Smooth muscle cell (in vitro differentiated cells): ENCODE data around the gene DPY19L3. TPM values are rescaled to one million over a fixed set of nuclear protein-coding genes. Genes with fewer than 3 reads are reported as not detected.
A peak's percentile ranks its signal among the peaks of the same experiment; 100 is the strongest.
"Not testable (repeated sequence)": the region's sequence is repeated elsewhere in the genome, so short reads cannot be mapped to it uniquely, and the experiment has no call there.

ENCODE experiments used
- DNase-seq: peaks from one replicate; lab custom pipeline; 2025; ENCODE audit not compliant: unreplicated experiment; lab: John Stamatoyannopoulos, UW
- H2AFZ ChIP-seq: fragments of 200-600 bp; sonication (generic); 2 replicates; pipeline ENCODE4 v1.6.0; 2016; ENCODE audit warnings: antibody characterized with exemption, low read depth, mild to moderate bottlenecking
- H3F3A ChIP-seq: fragments of 200-600 bp; sonication (generic); 2 replicates; pipeline ENCODE4 v1.6.0; 2017; ENCODE audit warnings: antibody characterized with exemption, low read depth
- H3K27ac ChIP-seq: fragments of 200-600 bp; sonication (generic); 2 replicates; pipeline ENCODE4 v1.5.1; 2016; ENCODE audit warnings: low read depth, mild to moderate bottlenecking
- H3K27me3 ChIP-seq: fragments of 200-600 bp; sonication (generic); 2 replicates; pipeline ENCODE4 v1.6.1; 2016; ENCODE audit warnings: low read depth, mild to moderate bottlenecking
- H3K36me3 ChIP-seq: fragments of 200-600 bp; sonication (generic); 2 replicates; pipeline ENCODE4 v1.5.1; 2016; ENCODE audit warnings: low read depth
- H3K4me1 ChIP-seq: fragments of 200-600 bp; sonication (generic); 2 replicates; pipeline ENCODE4 v1.5.1; 2016; ENCODE audit warnings: low read depth
- H3K4me2 ChIP-seq: fragments of 200-600 bp; sonication (generic); 2 replicates; pipeline ENCODE4 v1.6.0; 2016; ENCODE audit warnings: mild to moderate bottlenecking
- H3K4me3 ChIP-seq: fragments of 200-600 bp; sonication (generic); 2 replicates; pipeline ENCODE4 v1.5.1; 2016; ENCODE audit warnings: mild to moderate bottlenecking
- H3K79me2 ChIP-seq: fragments of 200-600 bp; sonication (generic); 2 replicates; pipeline ENCODE4 v1.6.0; 2016; ENCODE audit warnings: low read depth, mild to moderate bottlenecking
- H3K9ac ChIP-seq: fragments of 200-600 bp; sonication (generic); 2 replicates; pipeline ENCODE4 v1.6.0; 2016; ENCODE audit warnings: low read depth
- H3K9me3 ChIP-seq: fragments of 200-600 bp; sonication (generic); replicated peaks from 2 replicates; pipeline ENCODE4 v1.5.1; 2016; ENCODE audit warnings: low read depth
- H4K20me1 ChIP-seq: fragments of 200-600 bp; sonication (generic); 2 replicates; pipeline ENCODE4 v1.6.0; 2016; ENCODE audit warnings: low read depth
- WGBS: methylation state at CpG from one replicate; pipeline ENCODE4 v1.1.7; 2016; ENCODE audit warnings: low lambda C conversion rate; 5-methylcytosine and 5-hydroxymethylcytosine counted together
- polyA plus RNA-seq: library from polyadenylated mRNA; unstranded; fragments of >200 nt; fragmentation: Nextera tagmentation; extraction: Ambion mirVana; gene quantifications from 2 replicates; pipeline ENCODE4 v1.2.1, GENCODE V29; 2016
- total RNA-seq: library from RNA; depleted of rRNA; stranded (reverse); fragments of >200 nt; gene quantifications from 2 replicates; pipeline ENCODE4 v1.2.3, GENCODE V29; 2014
- TF ChIP-seq, protein P1 (sequence below): fragments of 200-600 bp; sonication (generic); IDR thresholded peaks from 2 replicates; pipeline ENCODE4 v1.5.1; 2017; ENCODE audit warnings: borderline replicate concordance, mild to moderate bottlenecking, antibody characterized with exemption; ENCODE audit not compliant: insufficient read depth, poor library complexity, severe bottlenecking

Gene DPY19L3
- total and polyA plus RNA-seq, 2 experiments from 2014 or later, result 5.8 to 50.0 TPM

DNA sequence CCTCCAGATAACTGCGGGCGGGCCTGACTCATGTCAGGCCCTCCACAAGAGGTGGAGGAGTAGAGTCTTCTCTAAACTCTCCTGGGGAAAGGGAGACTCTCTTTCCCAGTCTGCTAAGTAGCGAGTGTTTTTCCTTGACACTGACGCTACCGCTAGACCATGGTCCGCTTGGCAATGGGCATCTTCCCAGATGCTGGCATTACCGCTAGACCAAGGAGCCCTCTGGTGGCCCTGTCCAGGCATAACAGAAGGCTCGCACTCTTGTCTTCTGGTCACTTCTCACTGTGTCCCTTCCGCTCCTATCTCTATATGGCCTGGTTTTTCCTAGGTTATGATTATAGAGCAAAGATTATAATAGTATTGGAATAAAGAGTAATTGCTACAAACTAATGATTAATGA lies 28.5 kb upstream of the DPY19L3 start:
- not testable (repeated sequence) for H3K9me3 ChIP-seq, H3K4me1 ChIP-seq, H3K36me3 ChIP-seq, H2AFZ ChIP-seq, H4K20me1 ChIP-seq, H3K4me3 ChIP-seq, H3K79me2 ChIP-seq, DNase-seq, H3K27ac ChIP-seq, H3K4me2 ChIP-seq, H3K27me3 ChIP-seq, H3K9ac ChIP-seq
- 95% methylated on average over 9 of the region's 9 CpGs for WGBS
- TF ChIP-seq, protein P1, sequence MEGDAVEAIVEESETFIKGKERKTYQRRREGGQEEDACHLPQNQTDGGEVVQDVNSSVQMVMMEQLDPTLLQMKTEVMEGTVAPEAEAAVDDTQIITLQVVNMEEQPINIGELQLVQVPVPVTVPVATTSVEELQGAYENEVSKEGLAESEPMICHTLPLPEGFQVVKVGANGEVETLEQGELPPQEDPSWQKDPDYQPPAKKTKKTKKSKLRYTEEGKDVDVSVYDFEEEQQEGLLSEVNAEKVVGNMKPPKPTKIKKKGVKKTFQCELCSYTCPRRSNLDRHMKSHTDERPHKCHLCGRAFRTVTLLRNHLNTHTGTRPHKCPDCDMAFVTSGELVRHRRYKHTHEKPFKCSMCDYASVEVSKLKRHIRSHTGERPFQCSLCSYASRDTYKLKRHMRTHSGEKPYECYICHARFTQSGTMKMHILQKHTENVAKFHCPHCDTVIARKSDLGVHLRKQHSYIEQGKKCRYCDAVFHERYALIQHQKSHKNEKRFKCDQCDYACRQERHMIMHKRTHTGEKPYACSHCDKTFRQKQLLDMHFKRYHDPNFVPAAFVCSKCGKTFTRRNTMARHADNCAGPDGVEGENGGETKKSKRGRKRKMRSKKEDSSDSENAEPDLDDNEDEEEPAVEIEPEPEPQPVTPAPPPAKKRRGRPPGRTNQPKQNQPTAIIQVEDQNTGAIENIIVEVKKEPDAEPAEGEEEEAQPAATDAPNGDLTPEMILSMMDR, result peak; percentile 42
- peaks cover 12% of the 10 kb centered on the region for H3F3A ChIP-seq

DNA sequence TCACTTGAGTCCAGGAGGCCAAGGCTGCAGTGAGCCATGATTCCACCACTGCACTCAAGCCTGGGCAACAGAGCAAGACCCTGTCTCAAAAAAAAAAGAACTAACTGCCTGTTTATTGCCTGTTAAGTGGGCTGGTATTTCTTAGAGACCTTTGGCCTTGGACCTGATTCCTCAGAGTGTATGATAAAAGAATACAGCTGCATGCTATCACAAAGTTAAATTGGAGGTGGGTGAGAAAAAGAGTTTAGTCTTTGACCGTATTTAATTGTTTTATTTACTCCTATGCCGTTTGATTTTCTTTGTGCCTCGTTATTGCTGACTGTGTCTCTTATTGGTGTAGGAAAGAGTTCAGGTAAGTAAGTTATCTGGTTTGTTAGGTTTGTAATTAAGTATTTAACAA lies 25.3 kb upstream of the DPY19L3 start:
- no peak overlapping the region for H2AFZ ChIP-seq
- over 99% methylated on average over 3 of the region's 3 CpGs for WGBS
- no peaks in the 10 kb centered on the region for H3K36me3 ChIP-seq

DNA sequence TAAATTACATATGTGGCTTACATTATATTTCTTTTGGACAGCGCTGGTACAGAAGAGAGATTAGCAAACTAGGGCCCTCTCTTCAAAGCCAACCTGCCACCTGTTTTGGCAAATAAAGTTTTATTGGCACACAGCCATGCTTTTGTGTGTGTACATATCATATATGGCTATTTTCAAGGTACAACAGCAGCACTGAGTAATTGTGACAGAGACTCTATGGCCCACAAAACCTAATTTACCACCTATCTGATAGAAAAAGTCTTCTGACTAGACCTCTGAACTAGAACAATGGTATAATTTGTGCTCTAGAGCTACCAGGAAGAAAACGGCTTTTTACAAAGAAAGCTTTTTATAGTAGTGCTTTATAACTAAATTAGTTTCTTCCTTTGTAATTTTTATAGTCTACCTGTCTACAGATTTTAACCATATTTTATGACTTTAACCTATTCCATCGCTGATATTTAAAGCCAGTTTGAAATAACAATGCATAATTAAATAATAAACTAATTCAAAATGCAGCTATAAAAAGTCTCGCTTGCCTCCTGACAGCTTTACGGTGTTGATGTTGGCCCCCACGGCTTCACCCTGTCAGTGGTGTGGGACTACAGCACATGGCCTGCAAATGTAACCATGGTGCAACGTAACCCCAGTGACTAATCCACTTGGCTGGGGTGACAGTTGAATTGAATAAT lies 17.7 kb upstream of the DPY19L3 start:
- H3K4me3 ChIP-seq, result no peak overlapping the region
- no peaks in the 10 kb centered on the region for H3K36me3 ChIP-seq
- 85% methylated on average over 7 of the region's 7 CpGs for WGBS
- no peaks in the 10 kb centered on the region for H3F3A ChIP-seq
- H3K9ac ChIP-seq, result no peak overlapping the region
- no peaks in the 10 kb centered on the region for H4K20me1 ChIP-seq
- no peaks in the 10 kb centered on the region for H3K9me3 ChIP-seq
- no peaks in the 10 kb centered on the region for H3K27me3 ChIP-seq
- TF ChIP-seq, protein P1, result no peak
- no peak overlapping the region for H3K4me2 ChIP-seq
- H3K27ac ChIP-seq, result no peak overlapping the region
- no peak for DNase-seq
- no peak overlapping the region for H2AFZ ChIP-seq
- H3K4me1 ChIP-seq, result no peaks in the 10 kb centered on the region
- H3K79me2 ChIP-seq, result no peaks in the 10 kb centered on the region

More for the DNA sequence above, 25.3 kb upstream of the DPY19L3 start:
- Histone ChIP-seq H3K27ac (no peak overlapping the region), H3K9me3 (no peaks in the 10 kb centered on the region), H3K9ac (no peak overlapping the region), H3K27me3 (no peaks in the 10 kb centered on the region), H4K20me1 (no peaks in the 10 kb centered on the region), H3F3A (no peaks in the 10 kb centered on the region), H3K4me2 (no peak overlapping the region), H3K4me3 (no peak overlapping the region), H3K79me2 (no peaks in the 10 kb centered on the region), H3K4me1 (no peaks in the 10 kb centered on the region)
- TF ChIP-seq, protein P1, result no peak
- DNase-seq, result no peak

DNA sequence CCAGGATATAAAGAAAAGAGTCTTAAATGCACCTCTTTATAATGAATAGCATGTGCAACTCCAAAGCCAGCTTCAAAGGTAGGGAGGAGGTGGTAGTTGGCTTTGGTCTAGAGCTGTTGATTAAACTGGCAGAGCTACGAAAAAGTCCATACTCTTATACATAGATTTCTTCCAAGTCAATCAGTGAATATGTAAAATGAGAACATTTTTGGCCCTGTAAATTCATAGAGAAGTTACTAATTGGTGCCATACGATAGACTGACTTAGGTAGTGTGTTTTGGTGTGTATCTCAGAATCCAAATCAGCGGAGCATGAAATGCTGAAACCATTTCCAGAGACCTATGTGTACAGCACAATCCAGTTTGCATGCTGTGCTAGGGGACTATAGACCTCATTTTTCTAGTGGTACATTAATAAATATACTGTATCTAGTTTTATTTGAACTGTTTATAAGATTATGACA lies 17.1 kb upstream of the DPY19L3 start:
- no peak overlapping the region for H3K4me2 ChIP-seq
- WGBS, result 97% methylated on average over 3 of the region's 3 CpGs
- no peak overlapping the region for H2AFZ ChIP-seq
- no peaks in the 10 kb centered on the region for H3F3A ChIP-seq
- no peaks in the 10 kb centered on the region for H3K36me3 ChIP-seq
- H4K20me1 ChIP-seq, result no peaks in the 10 kb centered on the region
- H3K27ac ChIP-seq, result no peak overlapping the region
- H3K9me3 ChIP-seq, result no peaks in the 10 kb centered on the region
- H3K79me2 ChIP-seq, result no peaks in the 10 kb centered on the region
- DNase-seq, result no peak
- H3K9ac ChIP-seq, result no peak overlapping the region
- TF ChIP-seq, protein P1, result no peak
- no peaks in the 10 kb centered on the region for H3K4me1 ChIP-seq
- H3K27me3 ChIP-seq, result no peaks in the 10 kb centered on the region
- no peak overlapping the region for H3K4me3 ChIP-seq
